Measurements from ENCODE around the gene HOATZ.

HOATZ gene

DNA sequence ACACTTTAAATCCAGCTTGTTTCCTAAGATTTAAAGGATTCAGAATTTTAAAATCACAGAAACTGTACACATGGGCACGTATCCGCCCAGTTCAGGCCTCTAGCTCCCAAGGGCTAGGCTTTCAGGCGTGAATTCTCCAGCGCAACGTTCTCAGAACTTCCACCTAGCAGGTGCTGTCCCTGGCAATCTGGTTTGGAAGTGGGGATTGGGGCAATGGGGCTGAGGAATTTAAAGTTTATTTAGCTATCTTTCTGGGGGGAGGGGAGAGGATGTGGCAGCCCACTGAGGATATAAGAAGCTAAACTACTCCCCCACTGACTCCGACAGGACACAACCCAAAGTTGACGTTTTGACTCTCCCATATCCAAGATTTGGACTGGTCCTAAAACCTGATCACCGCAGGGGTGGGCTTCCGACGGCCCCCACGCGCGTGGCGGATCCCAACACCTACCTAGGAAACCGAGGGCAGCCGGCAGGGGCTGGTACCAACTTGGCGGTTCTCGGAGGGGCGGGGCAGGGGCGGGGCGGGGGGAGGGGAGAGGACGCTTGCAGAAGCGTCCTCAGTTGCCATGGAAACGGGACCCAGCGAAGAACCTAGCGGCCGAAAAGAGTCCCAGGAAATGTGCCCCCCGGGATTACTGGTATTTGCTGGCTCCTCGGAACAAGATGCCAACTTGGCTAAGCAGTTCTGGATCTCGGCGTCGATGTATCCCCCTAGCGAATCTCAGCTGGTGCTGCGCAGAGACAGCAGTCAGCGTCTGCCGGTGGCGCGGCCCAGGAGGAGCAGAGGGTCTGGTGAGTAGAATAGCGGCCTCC is at the start of gene HOATZ:
Gene HOATZ (plus strand): TSS at position 563 of the 816 bp plus-strand sequence. CDS start 7 bp downstream, at position 570.
- FAIRE-seq (no peak), DNase-seq (ENCODE audit: insufficient read length, low spot score) (no peak)
- TF ChIP-seq, protein P1, sequence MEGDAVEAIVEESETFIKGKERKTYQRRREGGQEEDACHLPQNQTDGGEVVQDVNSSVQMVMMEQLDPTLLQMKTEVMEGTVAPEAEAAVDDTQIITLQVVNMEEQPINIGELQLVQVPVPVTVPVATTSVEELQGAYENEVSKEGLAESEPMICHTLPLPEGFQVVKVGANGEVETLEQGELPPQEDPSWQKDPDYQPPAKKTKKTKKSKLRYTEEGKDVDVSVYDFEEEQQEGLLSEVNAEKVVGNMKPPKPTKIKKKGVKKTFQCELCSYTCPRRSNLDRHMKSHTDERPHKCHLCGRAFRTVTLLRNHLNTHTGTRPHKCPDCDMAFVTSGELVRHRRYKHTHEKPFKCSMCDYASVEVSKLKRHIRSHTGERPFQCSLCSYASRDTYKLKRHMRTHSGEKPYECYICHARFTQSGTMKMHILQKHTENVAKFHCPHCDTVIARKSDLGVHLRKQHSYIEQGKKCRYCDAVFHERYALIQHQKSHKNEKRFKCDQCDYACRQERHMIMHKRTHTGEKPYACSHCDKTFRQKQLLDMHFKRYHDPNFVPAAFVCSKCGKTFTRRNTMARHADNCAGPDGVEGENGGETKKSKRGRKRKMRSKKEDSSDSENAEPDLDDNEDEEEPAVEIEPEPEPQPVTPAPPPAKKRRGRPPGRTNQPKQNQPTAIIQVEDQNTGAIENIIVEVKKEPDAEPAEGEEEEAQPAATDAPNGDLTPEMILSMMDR (IDR thresholded peaks at IDR 0.05; ENCODE audit: insufficient read depth, missing control alignments), result no peak

DNA sequence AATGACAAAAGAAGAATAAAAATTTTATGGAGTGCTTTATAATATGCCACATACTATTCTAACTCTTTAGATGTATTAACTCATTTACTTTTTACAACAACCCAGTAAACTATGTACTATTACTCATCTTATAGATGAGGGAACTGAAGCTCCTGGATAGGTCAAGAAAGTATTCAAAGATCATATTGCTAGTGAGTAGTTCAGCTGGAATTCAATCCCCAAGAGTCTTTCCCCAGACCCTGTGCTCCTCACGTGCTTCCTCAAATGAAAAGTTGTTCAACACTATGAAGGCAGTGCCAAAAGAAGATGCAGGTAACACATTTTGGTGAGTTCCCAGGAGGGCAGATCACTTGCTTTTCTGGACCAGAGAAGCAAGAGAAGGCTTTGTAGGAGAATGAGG is 49.2 kb upstream of the HOATZ start:
- FAIRE-seq (no peak), DNase-seq (ENCODE audit: insufficient read length, low spot score) (no peak)
- TF ChIP-seq, protein P1 (IDR thresholded peaks at IDR 0.05; ENCODE audit: insufficient read depth, missing control alignments), result no peak

DNA sequence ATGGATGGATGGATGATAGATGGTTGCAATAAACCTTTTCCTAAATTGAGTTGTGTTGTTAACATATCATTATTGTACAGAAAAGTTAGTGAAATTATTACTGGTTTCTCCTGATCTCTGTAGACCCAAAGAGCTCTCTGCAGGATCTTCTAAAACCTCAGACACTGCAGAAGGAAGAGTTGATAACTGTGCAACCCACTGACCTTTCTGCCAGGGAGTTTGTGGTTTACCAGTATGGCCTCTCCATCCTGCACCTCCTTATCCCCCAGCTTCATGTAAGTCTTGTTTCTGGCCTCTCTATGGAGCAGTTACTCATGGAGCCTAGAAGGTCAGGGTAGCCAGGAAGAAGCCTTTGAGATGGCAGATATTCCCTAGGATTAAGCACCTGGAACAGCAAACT is 48.0 kb upstream of the HOATZ start:
- no peak for FAIRE-seq
- TF ChIP-seq, protein P1 (IDR thresholded peaks at IDR 0.05; ENCODE audit: insufficient read depth, missing control alignments), result no peak
- DNase-seq (ENCODE audit: insufficient read length, low spot score), result no peak

DNA sequence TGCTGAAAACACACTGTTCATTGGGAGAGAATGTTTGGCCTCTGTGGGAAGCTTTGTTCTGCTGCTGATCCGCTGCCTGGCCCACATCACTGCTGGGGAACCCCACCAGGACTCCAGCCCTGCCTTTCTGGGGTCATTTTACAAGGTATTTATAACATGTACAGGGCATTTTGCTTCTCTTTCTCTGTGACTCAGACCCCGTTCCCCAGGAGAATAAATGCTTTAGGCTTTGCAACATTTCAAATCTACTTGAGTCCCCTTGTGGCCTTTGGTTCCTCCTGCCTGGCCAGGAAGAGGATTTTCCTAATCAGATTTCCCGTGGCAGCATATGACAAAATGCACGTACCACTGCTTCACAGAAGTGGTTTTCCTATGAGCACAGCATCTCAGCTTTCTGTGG is 45.4 kb upstream of the HOATZ start:
- FAIRE-seq (peak; percentile 29), DNase-seq (ENCODE audit: insufficient read length, low spot score) (no peak)
- TF ChIP-seq, protein P1 (IDR thresholded peaks at IDR 0.05; ENCODE audit: insufficient read depth, missing control alignments), result no peak

DNA sequence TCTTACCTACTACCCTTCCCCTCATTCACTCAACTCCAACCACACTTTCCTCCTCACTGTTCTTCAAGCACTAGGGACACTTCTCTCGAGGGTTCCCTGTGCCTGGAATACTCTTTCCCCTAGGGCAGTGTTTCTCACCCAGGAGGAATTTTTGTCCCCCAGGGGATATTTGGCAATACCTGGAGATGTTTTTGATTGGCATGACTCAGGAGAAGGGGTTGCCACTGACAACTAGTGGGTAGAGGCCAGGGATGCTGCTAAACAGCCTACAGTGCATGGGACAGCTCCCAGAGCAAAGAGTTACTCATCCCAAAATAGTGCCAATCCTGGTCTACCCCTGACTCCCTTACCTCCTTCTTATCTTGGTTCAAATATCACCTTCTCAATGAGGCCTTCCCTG is 42.4 kb upstream of the HOATZ start:
- TF ChIP-seq, protein P1 (IDR thresholded peaks at IDR 0.05; ENCODE audit: insufficient read depth, missing control alignments), result no peak
- DNase-seq (ENCODE audit: insufficient read length, low spot score) (no peak), FAIRE-seq (no peak)

DNA sequence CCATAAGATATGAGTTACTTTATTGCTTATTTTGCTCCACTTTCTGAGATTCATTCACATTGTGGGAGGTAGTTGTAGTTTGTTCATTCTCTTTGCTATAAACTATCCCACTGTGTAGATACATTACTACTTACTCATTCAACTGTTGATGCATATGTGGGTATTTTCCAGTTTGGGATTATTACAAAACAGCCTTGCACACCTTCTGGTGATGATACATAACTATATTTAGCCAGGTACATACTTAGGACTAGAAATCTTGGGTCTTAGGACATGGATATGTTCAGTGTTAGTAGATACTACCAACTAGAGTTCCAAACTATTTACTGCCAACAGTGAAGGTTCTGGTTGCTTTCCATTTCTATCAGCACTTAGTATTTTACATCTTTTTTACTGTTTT is 40.1 kb upstream of the HOATZ start:
- FAIRE-seq (no peak), DNase-seq (ENCODE audit: insufficient read length, low spot score) (no peak)
- TF ChIP-seq, protein P1 (IDR thresholded peaks at IDR 0.05; ENCODE audit: insufficient read depth, missing control alignments), result no peak

DNA sequence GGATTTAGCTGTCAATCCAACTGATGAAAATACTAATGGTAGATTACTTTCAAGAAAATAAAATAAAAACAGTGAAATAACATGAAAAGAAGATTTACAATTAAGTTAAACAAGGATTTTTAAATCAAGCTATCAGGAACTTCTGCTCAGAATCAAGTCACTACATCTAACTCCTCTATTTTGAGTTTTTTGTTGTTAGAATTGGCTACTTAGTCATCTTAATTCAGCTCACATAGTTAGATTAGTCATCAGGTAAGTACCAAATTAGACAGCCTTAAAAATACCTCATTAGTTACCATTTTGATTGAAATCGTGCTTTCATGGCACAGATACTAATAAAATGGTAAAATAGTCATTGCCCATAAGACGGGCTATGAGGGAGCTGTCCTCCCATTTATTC is 38.2 kb upstream of the HOATZ start:
- TF ChIP-seq, protein P1 (IDR thresholded peaks at IDR 0.05; ENCODE audit: insufficient read depth, missing control alignments), result no peak
- peak; percentile 53 for FAIRE-seq
- no peak for DNase-seq (ENCODE audit: insufficient read length, low spot score)
